ENCODE results near the gene CCNY. TPM values are rescaled to one million over a fixed set of nuclear protein-coding genes. Genes with fewer than 3 reads are reported as not detected.

The CCNY gene
- total RNA-seq, 1 experiment from 2014 or later, result 122 TPM

DNA sequence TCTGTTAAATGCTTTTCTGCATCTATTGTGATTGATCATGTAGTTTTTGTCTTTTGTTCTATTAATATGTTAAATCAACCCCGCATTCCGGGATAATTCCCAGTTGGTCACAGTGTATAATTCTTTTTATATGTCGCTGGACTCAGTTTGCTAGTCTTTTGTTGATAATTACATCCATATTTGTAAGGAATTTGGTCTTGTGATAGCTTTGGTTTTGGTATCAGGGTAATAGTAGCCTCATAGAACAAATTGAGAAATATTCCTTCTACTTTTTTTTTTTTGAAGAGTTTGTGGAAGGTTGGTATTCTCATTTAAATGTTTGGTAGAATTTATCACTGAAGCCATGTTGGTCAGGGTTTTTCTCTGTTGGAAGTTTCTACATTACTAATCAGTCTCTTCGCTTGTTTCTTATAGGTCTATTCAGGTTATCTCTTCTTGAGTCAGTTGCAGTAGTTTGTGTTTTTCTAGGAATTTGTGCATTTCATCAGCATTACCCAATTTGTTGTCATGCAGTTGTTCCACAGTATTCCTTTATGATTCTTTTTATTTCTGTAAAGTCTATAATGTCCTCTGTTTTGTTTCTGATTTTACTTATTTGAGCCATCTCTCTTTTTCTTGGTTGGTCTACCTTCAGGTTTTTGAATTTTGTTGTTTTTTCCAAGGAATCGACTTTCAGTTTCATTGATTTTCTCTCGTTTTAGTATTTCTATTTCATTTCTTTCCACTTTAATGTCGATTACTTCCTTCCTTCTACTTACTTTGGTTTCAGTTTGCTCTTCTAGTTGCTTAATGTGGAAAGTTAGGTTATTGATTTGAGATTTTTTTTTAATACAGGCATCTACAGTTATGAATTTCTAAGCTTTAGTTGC lies 204.2 kb downstream of the CCNY start:
- Mint-ChIP-seq H3K4me3 (ENCODE audit: unreplicated experiment) (no peak overlapping the region), H3K27me3 (ENCODE audit: insufficient read depth, unreplicated experiment) (no peaks in the 10 kb centered on the region), H3K9me3 (ENCODE audit: unreplicated experiment) (peaks cover 12% of the 10 kb centered on the region), H3K27ac (ENCODE audit: unreplicated experiment) (no peak overlapping the region), H3K4me1 (ENCODE audit: low read depth, unreplicated experiment) (no peaks in the 10 kb centered on the region), H3K36me3 (ENCODE audit: insufficient read depth, unreplicated experiment) (peaks cover 44% of the 10 kb centered on the region)
- CTCF ChIA-PET, result no interaction called here
- Histone ChIP-seq H3K4me3 (ENCODE audit: low read depth, low read length) (no peak overlapping the region), H3K9me3 (peaks cover 9% of the 10 kb centered on the region), H3K36me3 (ENCODE audit: control insufficient read depth, insufficient read depth, low read length) (peaks cover 4% of the 10 kb centered on the region; the same call in 1 of the 2 replicates), H3K4me1 (no peaks in the 10 kb centered on the region), H3K27me3 (replicated peaks; ENCODE audit: control insufficient read depth, insufficient read depth, low read length) (no peaks in the 10 kb centered on the region)
- BruUV-seq (replicated peaks), result no TSS peak
- POLR2A ChIA-PET, result no interaction called here
- TF ChIP-seq, protein P1, sequence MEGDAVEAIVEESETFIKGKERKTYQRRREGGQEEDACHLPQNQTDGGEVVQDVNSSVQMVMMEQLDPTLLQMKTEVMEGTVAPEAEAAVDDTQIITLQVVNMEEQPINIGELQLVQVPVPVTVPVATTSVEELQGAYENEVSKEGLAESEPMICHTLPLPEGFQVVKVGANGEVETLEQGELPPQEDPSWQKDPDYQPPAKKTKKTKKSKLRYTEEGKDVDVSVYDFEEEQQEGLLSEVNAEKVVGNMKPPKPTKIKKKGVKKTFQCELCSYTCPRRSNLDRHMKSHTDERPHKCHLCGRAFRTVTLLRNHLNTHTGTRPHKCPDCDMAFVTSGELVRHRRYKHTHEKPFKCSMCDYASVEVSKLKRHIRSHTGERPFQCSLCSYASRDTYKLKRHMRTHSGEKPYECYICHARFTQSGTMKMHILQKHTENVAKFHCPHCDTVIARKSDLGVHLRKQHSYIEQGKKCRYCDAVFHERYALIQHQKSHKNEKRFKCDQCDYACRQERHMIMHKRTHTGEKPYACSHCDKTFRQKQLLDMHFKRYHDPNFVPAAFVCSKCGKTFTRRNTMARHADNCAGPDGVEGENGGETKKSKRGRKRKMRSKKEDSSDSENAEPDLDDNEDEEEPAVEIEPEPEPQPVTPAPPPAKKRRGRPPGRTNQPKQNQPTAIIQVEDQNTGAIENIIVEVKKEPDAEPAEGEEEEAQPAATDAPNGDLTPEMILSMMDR (IDR thresholded peaks at IDR 0.05; ENCODE audit: insufficient read depth in 1 of 2, low read depth in 1 of 2, low read length in 1 of 2, severe bottlenecking in 1 of 2, unreplicated experiment in 1 of 2), result no peak
- intact Hi-C loops (cut with micrococcal nuclease; ENCODE audit: unreplicated experiment), result no loop called here
- DNase-seq, result no peak

GRCh38 chr10:35541720-35542119 lies 205.4 kb downstream of the CCNY start:
- Histone ChIP-seq H3K27me3 (replicated peaks; ENCODE audit: control insufficient read depth, insufficient read depth, low read length) (no peaks in the 10 kb centered on the region), H3K4me1 (peaks cover 9% of the 10 kb centered on the region), H3K36me3 (ENCODE audit: control insufficient read depth, insufficient read depth, low read length) (0 out of 2 replicates have a peak, but pooled peaks cover 2% of the 10 kb centered on the region), H3K9me3 (no peaks in the 10 kb centered on the region), H3K4me3 (ENCODE audit: low read depth, low read length) (no peak overlapping the region)
- H3K4me1 Mint-ChIP-seq (ENCODE audit: low read depth, unreplicated experiment), result peaks cover 8% of the 10 kb centered on the region
- DNase-seq, result no peak
- H3K27me3 Mint-ChIP-seq (ENCODE audit: insufficient read depth, unreplicated experiment), result no peaks in the 10 kb centered on the region
- H3K4me3 Mint-ChIP-seq (ENCODE audit: unreplicated experiment), result no peak overlapping the region
- POLR2A ChIA-PET, result no interaction called here
- peaks cover 2% of the 10 kb centered on the region for H3K9me3 Mint-ChIP-seq (ENCODE audit: unreplicated experiment)
- no peak overlapping the region for H3K27ac Mint-ChIP-seq (ENCODE audit: unreplicated experiment)
- intact Hi-C loops (cut with micrococcal nuclease; ENCODE audit: unreplicated experiment), result no loop called here
- TF ChIP-seq, protein P1 (IDR thresholded peaks at IDR 0.05; ENCODE audit: insufficient read depth in 1 of 2, low read depth in 1 of 2, low read length in 1 of 2, severe bottlenecking in 1 of 2, unreplicated experiment in 1 of 2), result no peak
- BruUV-seq (replicated peaks), result no TSS peak
- CTCF ChIA-PET, result no interaction called here
- H3K36me3 Mint-ChIP-seq (ENCODE audit: insufficient read depth, unreplicated experiment), result peaks cover 35% of the 10 kb centered on the region

GRCh38 chr10:35542303-35542702 lies 206.0 kb downstream of the CCNY start:
- POLR2A ChIA-PET, result no interaction called here
- Mint-ChIP-seq H3K27me3 (ENCODE audit: insufficient read depth, unreplicated experiment) (no peaks in the 10 kb centered on the region), H3K36me3 (ENCODE audit: insufficient read depth, unreplicated experiment) (peaks cover 33% of the 10 kb centered on the region), H3K4me1 (ENCODE audit: low read depth, unreplicated experiment) (peaks cover 14% of the 10 kb centered on the region), H3K9me3 (ENCODE audit: unreplicated experiment) (no peaks in the 10 kb centered on the region), H3K27ac (ENCODE audit: unreplicated experiment) (no peak overlapping the region), H3K4me3 (ENCODE audit: unreplicated experiment) (no peak overlapping the region)
- H3K4me3 ChIP-seq (ENCODE audit: low read depth, low read length), result no peak overlapping the region
- no peak for DNase-seq
- H3K4me1 ChIP-seq, result peaks cover 11% of the 10 kb centered on the region
- BruUV-seq (replicated peaks), result no TSS peak
- no peaks in the 10 kb centered on the region for H3K27me3 ChIP-seq (replicated peaks; ENCODE audit: control insufficient read depth, insufficient read depth, low read length)
- TF ChIP-seq, protein P1 (IDR thresholded peaks at IDR 0.05; ENCODE audit: insufficient read depth in 1 of 2, low read depth in 1 of 2, low read length in 1 of 2, severe bottlenecking in 1 of 2, unreplicated experiment in 1 of 2), result no peak
- 0 out of 2 replicates have a peak, but pooled peaks cover 2% of the 10 kb centered on the region for H3K36me3 ChIP-seq (ENCODE audit: control insufficient read depth, insufficient read depth, low read length)
- CTCF ChIA-PET, result no interaction called here
- no peaks in the 10 kb centered on the region for H3K9me3 ChIP-seq
- intact Hi-C loops (cut with micrococcal nuclease; ENCODE audit: unreplicated experiment), result no loop called here

Measured in Caco-2 (cell line).